ENCODE data around the gene MMP17. TPM values are rescaled to one million over a fixed set of nuclear protein-coding genes. Genes with fewer than 3 reads are reported as not detected.

The MMP17 gene
- total and polyA plus RNA-seq, 4 donors = 0.17 to 0.37 (median 0.24) TPM; not detected in 1

DNA sequence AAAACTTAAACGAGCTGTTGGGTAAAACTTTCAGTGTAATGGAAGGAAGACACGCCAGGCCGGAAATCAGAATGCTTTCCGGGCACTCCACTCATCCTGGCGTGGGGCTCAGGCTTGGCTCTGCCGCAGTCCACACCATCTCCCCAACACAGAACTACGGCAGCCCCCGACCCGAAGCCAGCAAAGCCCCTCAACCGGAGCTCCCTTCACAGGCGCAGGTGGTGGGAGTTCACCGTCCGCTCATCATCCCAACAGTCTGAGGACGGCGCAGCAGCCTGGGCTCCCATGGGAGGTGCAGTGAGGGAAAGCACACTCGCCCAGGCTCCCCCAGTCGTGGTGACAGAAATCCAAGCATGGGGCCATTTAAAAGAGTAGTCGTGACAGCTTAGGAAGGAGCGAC, 11.0 kb upstream of the MMP17 start:
- TF ChIP-seq FOXA2 (IDR thresholded peaks at IDR 0.05) (no peak), EGR1 (IDR thresholded peaks at IDR 0.05; ENCODE audit: low read depth in 2 of 2) (no peak), NR2F2 (IDR thresholded peaks at IDR 0.05) (no peak), YY1 (IDR thresholded peaks at IDR 0.05) (no peak), FOXA1 (IDR thresholded peaks at IDR 0.05) (no peak), RXRA (IDR thresholded peaks at IDR 0.05) (no peak), HNF4A (conservative IDR thresholded peaks at IDR 0.05) (no peak)
- TF ChIP-seq, protein P1, sequence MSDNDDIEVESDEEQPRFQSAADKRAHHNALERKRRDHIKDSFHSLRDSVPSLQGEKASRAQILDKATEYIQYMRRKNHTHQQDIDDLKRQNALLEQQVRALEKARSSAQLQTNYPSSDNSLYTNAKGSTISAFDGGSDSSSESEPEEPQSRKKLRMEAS (IDR thresholded peaks at IDR 0.05) = no peak
- TF ChIP-seq, protein P2, sequence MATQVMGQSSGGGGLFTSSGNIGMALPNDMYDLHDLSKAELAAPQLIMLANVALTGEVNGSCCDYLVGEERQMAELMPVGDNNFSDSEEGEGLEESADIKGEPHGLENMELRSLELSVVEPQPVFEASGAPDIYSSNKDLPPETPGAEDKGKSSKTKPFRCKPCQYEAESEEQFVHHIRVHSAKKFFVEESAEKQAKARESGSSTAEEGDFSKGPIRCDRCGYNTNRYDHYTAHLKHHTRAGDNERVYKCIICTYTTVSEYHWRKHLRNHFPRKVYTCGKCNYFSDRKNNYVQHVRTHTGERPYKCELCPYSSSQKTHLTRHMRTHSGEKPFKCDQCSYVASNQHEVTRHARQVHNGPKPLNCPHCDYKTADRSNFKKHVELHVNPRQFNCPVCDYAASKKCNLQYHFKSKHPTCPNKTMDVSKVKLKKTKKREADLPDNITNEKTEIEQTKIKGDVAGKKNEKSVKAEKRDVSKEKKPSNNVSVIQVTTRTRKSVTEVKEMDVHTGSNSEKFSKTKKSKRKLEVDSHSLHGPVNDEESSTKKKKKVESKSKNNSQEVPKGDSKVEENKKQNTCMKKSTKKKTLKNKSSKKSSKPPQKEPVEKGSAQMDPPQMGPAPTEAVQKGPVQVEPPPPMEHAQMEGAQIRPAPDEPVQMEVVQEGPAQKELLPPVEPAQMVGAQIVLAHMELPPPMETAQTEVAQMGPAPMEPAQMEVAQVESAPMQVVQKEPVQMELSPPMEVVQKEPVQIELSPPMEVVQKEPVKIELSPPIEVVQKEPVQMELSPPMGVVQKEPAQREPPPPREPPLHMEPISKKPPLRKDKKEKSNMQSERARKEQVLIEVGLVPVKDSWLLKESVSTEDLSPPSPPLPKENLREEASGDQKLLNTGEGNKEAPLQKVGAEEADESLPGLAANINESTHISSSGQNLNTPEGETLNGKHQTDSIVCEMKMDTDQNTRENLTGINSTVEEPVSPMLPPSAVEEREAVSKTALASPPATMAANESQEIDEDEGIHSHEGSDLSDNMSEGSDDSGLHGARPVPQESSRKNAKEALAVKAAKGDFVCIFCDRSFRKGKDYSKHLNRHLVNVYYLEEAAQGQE (IDR thresholded peaks at IDR 0.05) = no peak
- Histone ChIP-seq H3K9ac (ENCODE audit: low read depth in 1 of 2, low read length in 2 of 2) (no peak overlapping the region), H3K4me1 (ENCODE audit: control insufficient read depth in 4 of 4, insufficient read depth in 4 of 4, low read length in 3 of 4) (no peaks in the 10 kb centered on the region), H3K27ac (ENCODE audit: low read depth in 1 of 2, low read length in 2 of 2) (no peak overlapping the region), H3K4me3 (ENCODE audit: low read depth in 1 of 3, low read length in 3 of 3) (no peak overlapping the region), H3K27me3 (ENCODE audit: control insufficient read depth in 4 of 4, insufficient read depth in 4 of 4, low read length in 3 of 4) (no peaks in the 10 kb centered on the region), H3K9me3 (ENCODE audit: control insufficient read depth in 4 of 4, low read length in 3 of 4) (peaks cover 0 to 2% (median under 1%) of the 10 kb centered on the region in 4 donors), H3K36me3 (ENCODE audit: control insufficient read depth in 4 of 4, insufficient read depth in 3 of 4, low read depth in 1 of 4, low read length in 3 of 4) (no peaks in the 10 kb centered on the region)
- 89% methylated on average over 19 of the region's 19 CpGs for WGBS
- DNase-seq (ENCODE audit: low spot score) = no peak

DNA sequence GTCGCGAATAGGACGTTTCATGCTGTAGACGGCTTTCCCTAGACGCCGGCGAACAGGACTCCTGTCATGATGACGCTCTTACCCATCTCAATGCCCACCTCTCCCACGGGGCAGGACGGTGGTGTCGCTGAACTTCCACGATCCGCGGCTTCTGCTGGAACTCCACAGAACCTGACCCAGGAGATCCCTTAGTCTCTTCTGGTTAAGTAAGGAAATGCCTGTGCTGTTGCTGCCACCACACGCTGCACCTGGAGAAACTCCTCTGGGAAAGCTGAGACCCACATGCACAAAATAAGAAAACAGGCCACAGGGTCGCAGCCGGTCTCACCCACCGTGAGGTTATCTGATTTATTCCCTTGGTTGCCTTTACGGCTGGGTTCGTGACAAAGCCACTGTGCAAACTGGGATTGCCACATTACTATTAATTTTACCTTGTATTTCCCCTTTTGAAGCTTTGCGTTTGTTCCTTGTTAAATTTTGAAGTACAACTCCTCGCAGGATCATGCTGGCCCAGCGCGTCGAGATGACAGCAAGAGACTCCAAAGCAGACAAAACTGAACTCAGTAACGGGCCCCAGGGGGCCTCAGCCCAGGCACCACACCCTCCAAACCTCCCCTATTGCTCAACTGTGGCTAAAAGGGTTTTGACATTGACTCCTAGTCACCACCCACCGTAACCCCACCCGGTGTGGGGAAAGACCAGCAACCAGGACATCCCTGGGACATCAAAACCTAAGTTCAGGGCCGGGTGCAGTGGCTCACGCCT, 9.2 kb upstream of the MMP17 start:
- no peak for DNase-seq (ENCODE audit: low spot score)
- Histone ChIP-seq H3K4me3 (ENCODE audit: low read depth in 1 of 3, low read length in 3 of 3) (no peak overlapping the region), H3K27me3 (ENCODE audit: control insufficient read depth in 4 of 4, insufficient read depth in 4 of 4, low read length in 3 of 4) (no peaks in the 10 kb centered on the region), H3K4me1 (ENCODE audit: control insufficient read depth in 4 of 4, insufficient read depth in 4 of 4, low read length in 3 of 4) (no peaks in the 10 kb centered on the region), H3K27ac (ENCODE audit: low read depth in 1 of 2, low read length in 2 of 2) (no peak overlapping the region), H3K36me3 (ENCODE audit: control insufficient read depth in 4 of 4, insufficient read depth in 3 of 4, low read depth in 1 of 4, low read length in 3 of 4) (no peaks in the 10 kb centered on the region), H3K9me3 (ENCODE audit: control insufficient read depth in 4 of 4, low read length in 3 of 4) (no peaks in the 10 kb centered on the region), H3K9ac (ENCODE audit: low read depth in 1 of 2, low read length in 2 of 2) (no peak overlapping the region)
- WGBS = 80% methylated on average over 30 of the region's 30 CpGs
- no peak for TF ChIP-seq TAF1 (conservative IDR thresholded peaks at IDR 0.05)
- no peak for TF ChIP-seq RAD21 (IDR thresholded peaks at IDR 0.05)
- no peak for TF ChIP-seq JUND (IDR thresholded peaks at IDR 0.05)
- no peak for TF ChIP-seq GABPA (IDR thresholded peaks at IDR 0.05 in 1 of 2, conservative IDR thresholded peaks at IDR 0.05 in 1 of 2)

DNA sequence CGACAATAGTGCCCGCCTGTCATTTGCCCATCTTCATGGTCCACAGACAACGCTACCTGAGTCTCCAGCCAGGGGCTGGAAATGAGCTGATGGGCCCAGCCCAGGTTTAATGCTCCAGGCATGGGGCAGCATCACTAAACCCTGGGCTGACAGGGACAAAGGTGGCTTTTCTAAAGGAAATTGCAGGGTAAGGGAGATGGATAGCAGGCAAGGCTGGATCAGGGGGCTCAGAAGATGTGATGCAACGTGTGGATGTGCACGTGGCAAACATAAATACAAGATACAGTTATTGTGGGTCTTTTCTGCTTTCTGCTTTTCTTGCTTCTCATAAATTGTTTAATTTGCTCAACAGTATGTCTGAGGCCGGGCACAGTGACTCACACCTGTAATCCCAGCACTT, 3.7 kb upstream of the MMP17 start:
- Histone ChIP-seq H3K9ac (ENCODE audit: low read depth in 1 of 2, low read length in 2 of 2) (no peak overlapping the region), H3K9me3 (ENCODE audit: control insufficient read depth in 4 of 4, low read length in 3 of 4) (no peaks in the 10 kb centered on the region), H3K4me3 (ENCODE audit: low read depth in 1 of 3, low read length in 3 of 3) (no peak overlapping the region), H3K27ac (ENCODE audit: low read depth in 1 of 2, low read length in 2 of 2) (no peak overlapping the region), H3K27me3 (ENCODE audit: control insufficient read depth in 4 of 4, insufficient read depth in 4 of 4, low read length in 3 of 4) (peaks cover 0 to 8% (median 0%) of the 10 kb centered on the region in 4 donors), H3K4me1 (ENCODE audit: control insufficient read depth in 4 of 4, insufficient read depth in 4 of 4, low read length in 3 of 4) (peaks cover 6 to 15% (median 12%) of the 10 kb centered on the region in 4 donors), H3K36me3 (ENCODE audit: control insufficient read depth in 4 of 4, insufficient read depth in 3 of 4, low read depth in 1 of 4, low read length in 3 of 4) (no peaks in the 10 kb centered on the region)
- TF ChIP-seq SP1 (IDR thresholded peaks at IDR 0.05) (no peak), FOXA2 (IDR thresholded peaks at IDR 0.05) (no peak)
- TF ChIP-seq, protein P1 (IDR thresholded peaks at IDR 0.05) = no peak
- TF ChIP-seq, protein P3, sequence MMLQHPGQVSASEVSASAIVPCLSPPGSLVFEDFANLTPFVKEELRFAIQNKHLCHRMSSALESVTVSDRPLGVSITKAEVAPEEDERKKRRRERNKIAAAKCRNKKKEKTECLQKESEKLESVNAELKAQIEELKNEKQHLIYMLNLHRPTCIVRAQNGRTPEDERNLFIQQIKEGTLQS (IDR thresholded peaks at IDR 0.05) = no peak
- 91% methylated on average over 6 of the region's 6 CpGs for WGBS
- DNase-seq (ENCODE audit: low spot score) = no peak
